Nucleus accumbens (tissue), 56 donors: ENCODE results near the gene PDE7B.
"Not testable (repeated sequence)": the region's sequence is repeated elsewhere in the genome, so short reads cannot be mapped to it uniquely, and the experiment has no call there.

ENCODE experiments used
- DNase-seq, 56 donors: peaks; one replicate each; lab custom pipeline; 2025; lab: John Stamatoyannopoulos, UW

The PDE7B gene

GRCh38 chr6:135842618-135843392 lies 8.7 kb upstream of the PDE7B start:
- DNase-seq, result no peak

- DNase-seq, result peak in 1 of 56 donors; percentile 12
Measured at GRCh38 chr6:135850882-135851281, 619 bp upstream of the PDE7B start.

- no peak for DNase-seq
Measured at GRCh38 chr6:135852746-135853145, 1.2 kb downstream of the PDE7B start.

- DNase-seq, result peak in 1 of 56 donors; percentile 10
Measured at GRCh38 chr6:135853227-135853626, 1.7 kb downstream of the PDE7B start.

GRCh38 chr6:135853986-135854385 lies 2.5 kb downstream of the PDE7B start:
- no peak for DNase-seq

- DNase-seq, result no peak
Measured at GRCh38 chr6:135854799-135855198, 3.3 kb downstream of the PDE7B start.

- DNase-seq, result no peak
Measured at GRCh38 chr6:135858931-135859330, 7.4 kb downstream of the PDE7B start.

- no peak for DNase-seq
Measured at GRCh38 chr6:135860361-135860760, 8.9 kb downstream of the PDE7B start.

- no peak for DNase-seq
Measured at GRCh38 chr6:135861189-135861588, 9.7 kb downstream of the PDE7B start.

- not testable (repeated sequence) for DNase-seq
Measured at GRCh38 chr6:135864929-135865328, 13.4 kb downstream of the PDE7B start.

GRCh38 chr6:135866445-135867123 lies 15.1 kb downstream of the PDE7B start:
- DNase-seq, result no peak

- no peak for DNase-seq
Measured at GRCh38 chr6:135867332-135867731, 15.8 kb downstream of the PDE7B start.

- DNase-seq, result no peak
Measured at GRCh38 chr6:135869857-135870256, 18.4 kb downstream of the PDE7B start.

- DNase-seq, result no peak
Measured at GRCh38 chr6:135870722-135871121, 19.2 kb downstream of the PDE7B start.

- no peak for DNase-seq
Measured at GRCh38 chr6:135871296-135871695, 19.8 kb downstream of the PDE7B start.

GRCh38 chr6:135871878-135872277 lies 20.4 kb downstream of the PDE7B start:
- DNase-seq, result no peak

GRCh38 chr6:135875446-135875845 lies 23.9 kb downstream of the PDE7B start:
- no peak for DNase-seq

- no peak for DNase-seq
Measured at GRCh38 chr6:135876058-135876457, 24.6 kb downstream of the PDE7B start.

GRCh38 chr6:135877666-135878065 lies 26.2 kb downstream of the PDE7B start:
- DNase-seq, result no peak

GRCh38 chr6:135880066-135880972 lies 28.8 kb downstream of the PDE7B start:
- no peak for DNase-seq

- DNase-seq, result no peak
Measured at GRCh38 chr6:135883045-135883444, 31.5 kb downstream of the PDE7B start.
